Brain microvascular endothelial cell (primary cell): ENCODE results near the gene NALF2.

Experiments
- DNase-seq: peaks from one replicate; pipeline ENCODE4 v3.0.0-alpha.2; 2020
- H3K27ac ChIP-seq: fragments of 250-450 bp; sonication (Bioruptor Pico); 2 replicates; pipeline ENCODE4 v1.5.1; 2020; ENCODE audit warnings: mild to moderate bottlenecking, moderate library complexity
- H3K27me3 ChIP-seq: fragments of 250-450 bp; sonication (Bioruptor Pico); replicated peaks from 2 replicates; pipeline ENCODE4 v1.5.1; 2020; ENCODE audit warnings: mild to moderate bottlenecking
- H3K36me3 ChIP-seq: fragments of 250-450 bp; sonication (Bioruptor Pico); replicated peaks from 2 replicates; pipeline ENCODE4 v1.5.1; 2020; ENCODE audit warnings: mild to moderate bottlenecking
- H3K4me3 ChIP-seq: 2 replicates; pipeline ENCODE4 v1.5.1; 2011; ENCODE audit warnings: low read depth, mild to moderate bottlenecking, control low read depth, low read length, moderate library complexity
- in situ Hi-C: cut with HindIII; loops from 2 replicates; pipeline ENCODE4 v1.10.0; 2017; ENCODE audit warnings: low sequenced_read_pairs, low pct_ligation_motif_present
- TF ChIP-seq, protein P1 (sequence below): IDR thresholded peaks from 2 replicates; pipeline ENCODE4 v1.5.1; 2011; ENCODE audit warnings: low read depth, mild to moderate bottlenecking, moderate library complexity, low read length, control low read depth, inconsistent platforms; ENCODE audit errors: missing control alignments

The NALF2 gene

DNA sequence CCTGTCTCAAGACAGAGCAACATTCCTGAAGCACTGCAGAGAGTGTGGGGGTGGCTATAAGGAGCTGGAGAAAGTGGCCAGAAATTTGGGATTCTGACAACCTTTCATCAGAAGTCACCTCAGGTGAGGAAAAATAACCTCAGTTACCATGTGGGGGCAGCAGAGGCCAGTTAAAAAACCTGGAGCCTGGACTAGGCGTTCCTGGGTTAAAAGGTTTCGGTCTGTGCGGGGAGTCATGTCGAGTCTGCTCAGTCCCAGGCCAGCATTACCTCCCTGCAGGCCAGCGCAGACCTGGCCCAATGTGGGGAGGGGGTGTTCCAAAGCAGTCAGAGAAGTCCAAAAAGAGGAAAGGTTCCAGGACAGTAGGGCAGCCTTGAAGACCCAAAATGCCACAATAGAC lies 10.9 kb upstream of the NALF2 start:
- in situ Hi-C loops = no loop called here
- H3K27ac ChIP-seq = no peak overlapping the region
- no peak for DNase-seq
- H3K4me3 ChIP-seq = no peak overlapping the region
- H3K36me3 ChIP-seq = no peaks in the 10 kb centered on the region
- no peaks in the 10 kb centered on the region for H3K27me3 ChIP-seq
- TF ChIP-seq, protein P1, sequence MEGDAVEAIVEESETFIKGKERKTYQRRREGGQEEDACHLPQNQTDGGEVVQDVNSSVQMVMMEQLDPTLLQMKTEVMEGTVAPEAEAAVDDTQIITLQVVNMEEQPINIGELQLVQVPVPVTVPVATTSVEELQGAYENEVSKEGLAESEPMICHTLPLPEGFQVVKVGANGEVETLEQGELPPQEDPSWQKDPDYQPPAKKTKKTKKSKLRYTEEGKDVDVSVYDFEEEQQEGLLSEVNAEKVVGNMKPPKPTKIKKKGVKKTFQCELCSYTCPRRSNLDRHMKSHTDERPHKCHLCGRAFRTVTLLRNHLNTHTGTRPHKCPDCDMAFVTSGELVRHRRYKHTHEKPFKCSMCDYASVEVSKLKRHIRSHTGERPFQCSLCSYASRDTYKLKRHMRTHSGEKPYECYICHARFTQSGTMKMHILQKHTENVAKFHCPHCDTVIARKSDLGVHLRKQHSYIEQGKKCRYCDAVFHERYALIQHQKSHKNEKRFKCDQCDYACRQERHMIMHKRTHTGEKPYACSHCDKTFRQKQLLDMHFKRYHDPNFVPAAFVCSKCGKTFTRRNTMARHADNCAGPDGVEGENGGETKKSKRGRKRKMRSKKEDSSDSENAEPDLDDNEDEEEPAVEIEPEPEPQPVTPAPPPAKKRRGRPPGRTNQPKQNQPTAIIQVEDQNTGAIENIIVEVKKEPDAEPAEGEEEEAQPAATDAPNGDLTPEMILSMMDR = peak; percentile 42

DNA sequence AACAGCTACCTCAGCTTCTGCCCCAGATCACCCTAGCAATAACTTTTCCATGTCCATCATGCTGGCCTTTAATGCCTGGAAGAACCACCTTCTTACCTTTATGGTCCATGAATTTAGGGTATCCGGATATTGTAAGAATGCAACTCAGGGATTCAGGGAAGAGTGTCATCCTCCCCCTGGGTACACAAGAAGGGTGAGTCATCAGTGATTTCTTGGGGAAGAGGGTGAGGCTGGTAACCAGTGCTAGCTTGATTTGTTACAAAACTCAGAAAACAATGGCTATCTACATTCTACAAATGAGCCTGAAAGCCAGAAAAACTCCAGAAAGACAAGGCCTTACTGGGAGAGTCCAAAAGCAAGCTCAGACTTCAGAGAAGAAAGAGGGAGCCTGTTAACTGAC lies 10.4 kb upstream of the NALF2 start:
- in situ Hi-C loops = no loop called here

DNA sequence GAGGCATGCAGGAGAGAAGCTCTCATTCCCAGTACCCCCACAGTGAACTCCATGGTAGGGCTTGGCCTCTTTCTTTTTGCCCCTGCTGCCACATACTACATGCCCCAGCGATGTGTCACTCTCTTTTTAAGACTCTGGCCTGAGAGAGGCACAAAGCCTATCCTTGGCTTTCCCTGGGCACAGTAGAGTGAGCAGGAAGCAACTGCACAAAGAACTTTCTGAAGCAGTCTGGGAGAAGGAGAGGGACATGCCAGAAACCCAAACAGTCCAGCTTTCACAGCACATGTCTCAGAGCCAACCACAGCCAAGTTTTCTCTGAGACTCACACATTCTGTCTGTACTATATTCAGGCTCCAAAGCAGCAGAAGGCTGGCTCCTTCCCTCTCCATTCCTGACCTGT lies 7.9 kb upstream of the NALF2 start:
- no peaks in the 10 kb centered on the region for H3K27me3 ChIP-seq
- in situ Hi-C loops = no loop called here
- H3K36me3 ChIP-seq = no peaks in the 10 kb centered on the region
- TF ChIP-seq, protein P1 = no peak
- H3K4me3 ChIP-seq = no peak overlapping the region
- H3K27ac ChIP-seq = no peak overlapping the region
- DNase-seq = no peak

More for the DNA sequence above, 10.4 kb upstream of the NALF2 start:
- TF ChIP-seq, protein P1 = no peak
- Histone ChIP-seq H3K36me3 (no peaks in the 10 kb centered on the region), H3K4me3 (no peak overlapping the region), H3K27me3 (no peaks in the 10 kb centered on the region), H3K27ac (no peak overlapping the region)
- DNase-seq = no peak

DNA sequence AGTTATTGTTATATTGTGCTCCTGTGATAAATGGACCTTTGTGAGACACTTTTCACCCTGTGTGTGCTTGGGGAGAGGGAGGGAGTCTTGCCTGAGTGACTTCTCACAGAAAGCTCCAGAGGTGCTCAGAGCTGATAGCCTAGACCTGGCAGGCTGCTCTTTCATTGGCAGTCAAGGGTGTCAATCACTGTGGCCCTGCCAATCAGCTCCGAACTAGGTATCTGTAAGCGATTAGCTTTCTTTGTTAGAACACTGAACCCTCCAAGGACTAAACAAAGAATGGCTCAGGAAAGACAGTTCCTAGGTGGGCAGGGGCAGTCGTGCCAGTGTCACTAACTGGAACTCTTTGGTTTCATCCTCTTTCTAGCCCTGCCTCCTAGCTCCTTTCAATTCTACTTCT lies 2.7 kb upstream of the NALF2 start:
- Histone ChIP-seq H3K27me3 (peaks cover 7% of the 10 kb centered on the region), H3K27ac (no peak overlapping the region), H3K36me3 (no peaks in the 10 kb centered on the region), H3K4me3 (no peak overlapping the region)
- TF ChIP-seq, protein P1 = no peak
- DNase-seq = no peak
- in situ Hi-C loops = no loop called here

DNA sequence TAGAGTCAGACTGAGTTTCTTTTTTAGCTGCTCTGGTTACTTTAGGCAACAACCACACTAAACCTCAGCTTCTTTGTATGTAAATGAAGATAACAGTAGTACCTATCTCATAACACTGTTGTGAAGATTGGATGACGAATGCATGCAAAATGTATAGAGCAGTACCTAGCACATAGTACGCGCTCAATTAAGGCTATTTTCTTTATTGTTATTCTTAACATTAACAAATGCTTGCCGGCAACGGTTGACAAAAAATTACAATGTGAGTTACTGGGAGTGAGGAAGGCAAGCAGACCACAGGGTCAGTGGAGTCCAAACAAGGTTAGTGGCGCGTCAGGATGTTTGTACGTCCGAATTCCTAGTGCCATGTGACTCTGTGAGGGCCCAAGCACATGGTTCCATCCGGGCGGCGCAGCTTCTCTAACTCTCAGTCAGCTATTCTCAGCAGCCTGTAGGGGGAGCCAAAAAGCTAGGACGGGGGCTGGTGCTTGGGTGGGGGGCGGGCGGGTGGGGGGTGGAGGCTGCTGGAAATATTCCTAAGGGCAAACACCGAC lies 821 bp upstream of the NALF2 start:
- no peaks in the 10 kb centered on the region for H3K36me3 ChIP-seq
- no peak for DNase-seq
- TF ChIP-seq, protein P1 = peak; percentile 39
- in situ Hi-C loops = no loop called here
- no peak overlapping the region for H3K27ac ChIP-seq
- H3K4me3 ChIP-seq = no peak overlapping the region
- peaks cover 7% of the 10 kb centered on the region for H3K27me3 ChIP-seq
